Erythroblast (primary cell): ENCODE data around the gene TCHHL1.

Source experiments
- GATA1 ChIP-seq: IDR thresholded peaks from 2 replicates; pipeline ENCODE4 v1.6.1; 2011; ENCODE audit warnings: low read depth, mild to moderate bottlenecking, control low read depth, low read length, moderate library complexity
- POLR2A ChIP-seq: IDR thresholded peaks from 2 replicates; pipeline ENCODE4 v1.6.1; 2011; ENCODE audit warnings: mild to moderate bottlenecking, low read length

DNA sequence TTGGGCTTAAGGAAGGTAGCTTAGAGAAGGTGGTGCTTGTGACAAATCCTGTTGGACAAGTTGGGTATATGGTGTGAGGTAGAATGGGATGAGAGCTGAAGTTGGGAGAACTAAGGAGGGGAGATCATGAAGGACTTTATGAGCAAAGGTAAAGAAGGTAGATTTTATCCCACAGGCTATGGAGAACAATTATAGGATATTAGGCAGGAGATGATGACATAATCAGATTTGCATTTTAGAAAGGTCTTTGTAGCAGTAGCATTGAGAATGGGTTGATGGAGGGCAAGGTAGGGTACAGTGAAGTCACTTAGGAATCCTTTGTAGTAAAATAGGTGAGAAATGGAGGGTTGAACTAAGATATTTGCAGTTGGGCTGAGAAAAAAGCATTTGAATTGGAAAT lies 41.3 kb upstream of the TCHHL1 start:
- TF ChIP-seq POLR2A (no peak), GATA1 (no peak)
